Hematopoietic multipotent progenitor cell treated with erythropoietin and hydrocortisone succinate and interleukin-3 and kit ligand, for 8 days (in vitro differentiated cells): ENCODE results near the gene HOXD13.
A peak's percentile ranks its signal among the peaks of the same experiment; 100 is the strongest.

Source experiments
- DNase-seq: peaks from one replicate; pipeline ENCODE4 v3.0.0-alpha.2; 2015

Gene HOXD13

DNA sequence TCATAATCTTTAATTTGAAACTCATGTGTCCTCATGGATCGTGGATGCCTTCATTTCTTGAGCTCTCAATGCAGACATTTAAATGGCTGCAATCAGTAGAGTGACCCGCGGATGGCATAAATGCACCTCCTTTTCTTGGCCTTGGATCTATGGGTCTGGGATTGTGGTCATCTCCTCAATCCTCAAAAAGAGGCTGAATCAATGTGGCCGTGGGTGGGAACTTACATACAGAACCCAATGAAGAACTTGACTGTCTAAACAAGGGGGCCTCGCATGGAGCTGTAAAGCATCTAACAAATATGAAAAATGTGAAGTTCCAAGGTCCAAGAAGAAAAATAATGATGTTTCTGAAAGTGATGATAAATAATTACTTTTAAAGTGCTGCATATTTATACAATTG lies 2.9 kb downstream of the HOXD13 start:
- no peak for DNase-seq

DNA sequence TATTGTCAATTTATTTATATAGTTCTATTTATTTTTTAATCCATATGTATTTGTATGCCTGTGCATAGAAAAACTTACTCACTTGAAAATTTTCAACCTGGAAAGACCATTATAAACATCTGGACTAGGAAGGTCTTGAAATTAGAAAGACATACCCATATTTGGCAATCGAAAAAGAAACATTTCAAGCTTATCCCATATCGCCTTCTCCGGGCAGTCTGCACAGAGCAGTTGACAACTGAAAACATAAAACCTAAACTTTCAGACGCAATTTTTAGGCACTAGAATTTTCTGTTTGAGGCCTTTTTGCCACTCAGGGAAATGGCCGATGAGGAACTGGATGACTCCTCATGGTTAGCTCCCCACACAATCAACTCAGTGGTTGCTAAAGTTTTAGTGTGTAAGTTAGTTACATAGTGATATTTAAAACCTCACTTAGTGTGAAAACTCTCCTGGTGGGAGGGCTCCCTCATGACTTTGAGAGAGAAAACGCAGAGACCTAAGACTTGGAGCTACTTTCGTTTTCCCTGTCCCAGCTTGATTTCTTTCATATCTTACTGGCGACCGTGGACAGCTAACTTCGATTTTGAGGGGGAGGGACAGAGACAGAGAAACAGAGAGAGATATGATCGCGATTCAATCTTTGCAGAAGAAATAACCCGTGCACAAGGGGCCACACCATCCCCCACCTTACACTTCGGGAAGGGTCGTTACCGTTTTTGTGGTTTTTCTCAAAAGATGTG lies 3.9 kb downstream of the HOXD13 start:
- no peak for DNase-seq

DNA sequence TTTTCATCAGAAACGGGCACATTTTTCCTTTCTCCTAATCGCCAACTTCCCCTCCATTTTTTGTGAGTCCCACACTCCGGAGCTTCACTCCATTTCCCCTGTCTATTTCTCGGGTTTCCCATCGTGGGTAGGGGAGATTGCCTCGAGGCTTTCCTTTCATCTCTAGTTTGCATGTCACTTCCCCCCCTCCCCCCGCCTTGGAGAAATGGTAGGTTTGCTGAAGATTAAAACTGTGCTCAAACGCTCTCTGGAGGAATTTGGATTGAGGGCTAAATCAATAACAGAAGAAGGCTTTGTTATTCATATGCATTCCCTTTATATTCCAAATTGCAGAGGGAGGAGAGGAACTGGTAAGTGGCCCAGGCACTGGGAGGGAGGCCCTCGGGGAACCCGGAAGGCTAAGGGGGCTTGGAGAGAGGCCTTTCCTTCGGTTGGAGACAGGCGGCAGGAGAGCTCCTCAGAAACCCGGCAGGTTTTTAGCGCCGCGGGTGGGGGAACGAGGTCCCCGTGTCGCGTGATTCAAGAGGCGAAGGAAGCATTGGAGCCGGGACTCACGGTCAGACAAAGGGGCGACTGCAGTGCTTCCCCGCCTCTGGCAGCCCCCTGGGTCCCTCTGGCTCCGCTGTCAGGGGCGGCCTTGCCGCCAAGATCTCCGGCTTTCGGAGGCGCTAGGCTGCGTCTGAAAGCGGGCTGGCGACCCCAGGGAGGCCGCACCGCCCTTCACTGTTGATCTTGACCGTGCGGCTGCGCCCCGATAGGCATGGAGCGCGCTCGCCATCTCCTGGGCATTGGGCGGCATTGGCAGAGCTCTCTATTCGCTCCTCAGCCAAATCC lies 4.7 kb downstream of the HOXD13 start:
- DNase-seq, result peak; percentile 67

DNA sequence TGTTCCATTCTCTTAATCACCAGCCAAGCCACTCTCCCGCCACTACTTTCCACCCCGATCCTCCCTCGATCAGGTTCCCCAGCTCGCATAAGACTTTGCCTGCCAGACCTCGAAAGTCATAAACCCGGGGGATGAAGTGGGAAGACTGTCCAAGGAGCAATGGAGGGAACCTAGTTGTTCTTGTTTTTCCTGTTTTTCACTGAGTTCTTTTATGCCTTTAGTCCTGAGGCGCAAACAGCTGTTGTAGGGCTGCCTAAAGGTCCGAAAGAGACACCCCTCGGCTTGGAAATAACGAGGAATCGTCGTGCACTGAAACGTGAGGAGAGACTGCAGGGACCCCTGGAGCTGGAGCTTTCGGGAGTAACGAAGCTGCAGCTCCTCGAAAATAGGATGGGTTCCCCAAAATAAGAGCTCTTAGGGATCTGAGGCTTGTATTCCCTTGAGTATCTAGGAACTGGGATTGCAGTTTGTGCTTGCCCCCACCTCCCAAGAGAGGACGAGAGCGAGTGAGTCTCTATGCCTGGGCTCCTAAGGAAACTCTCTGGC lies 5.4 kb downstream of the HOXD13 start:
- DNase-seq, result no peak

DNA sequence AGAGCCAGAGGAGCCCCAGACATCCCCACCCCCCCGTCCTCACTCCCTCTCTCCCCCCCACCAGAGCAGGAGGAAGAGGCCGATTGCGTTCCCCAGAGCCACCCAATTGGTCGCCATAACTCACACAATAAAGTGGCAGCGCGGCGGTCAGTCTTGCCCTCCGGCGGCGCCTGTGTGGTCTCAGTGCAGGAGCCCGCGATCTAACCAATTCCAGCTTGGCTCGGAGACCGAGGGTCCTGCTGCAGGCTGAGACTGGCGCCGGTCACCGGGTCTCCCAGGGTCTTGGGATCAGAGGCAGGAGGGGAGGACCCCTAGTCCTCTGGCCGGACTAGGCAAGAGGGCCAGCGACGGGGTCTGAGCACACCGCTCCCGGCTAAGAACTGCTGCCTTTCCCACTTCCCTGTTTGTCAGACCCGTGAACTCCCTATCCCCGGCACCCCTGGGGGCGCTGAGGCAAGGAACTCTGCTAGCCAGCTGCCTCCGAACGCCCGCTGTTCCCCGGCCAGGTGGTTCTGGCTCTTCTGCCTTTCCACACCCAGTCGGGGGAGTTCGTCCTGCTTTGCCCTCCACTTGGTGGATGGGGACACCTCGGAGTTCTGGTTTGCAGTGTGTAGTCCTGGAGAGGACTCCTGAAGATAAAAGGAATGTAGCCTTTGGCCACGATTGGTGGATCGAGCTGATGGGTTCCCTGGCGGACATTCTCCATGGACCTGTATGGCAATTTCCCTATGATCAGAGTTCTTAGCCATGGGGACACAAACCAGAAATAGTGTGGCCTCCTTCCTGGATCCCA lies 6.0 kb downstream of the HOXD13 start:
- DNase-seq, result no peak

DNA sequence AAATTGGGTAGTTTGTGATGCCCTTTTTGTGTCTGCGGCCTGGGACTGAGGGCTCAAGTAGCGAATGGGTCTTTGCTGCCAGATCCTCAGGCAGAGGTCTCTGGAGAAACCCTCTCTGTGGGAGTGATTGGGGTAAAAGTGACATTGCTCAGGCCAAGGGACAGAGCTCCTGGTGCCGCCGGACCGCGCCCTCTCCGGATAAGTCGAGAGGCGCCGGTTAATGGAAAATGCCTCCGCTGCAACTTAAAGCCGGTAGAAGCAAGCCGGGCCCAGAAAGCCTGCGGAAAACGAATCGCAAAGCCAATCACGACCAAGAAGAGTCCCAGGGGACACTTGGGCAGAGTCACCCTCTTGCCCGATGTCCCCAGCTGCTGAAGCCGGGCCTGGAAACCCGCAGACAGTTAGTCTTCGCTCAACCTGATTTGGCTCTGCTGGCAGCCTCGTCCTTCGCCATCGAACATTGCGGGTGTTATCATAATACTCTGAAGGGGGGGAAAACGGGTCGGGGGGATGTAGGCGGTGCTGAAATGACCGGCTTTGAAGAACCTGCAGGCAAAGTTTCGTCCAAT lies 6.7 kb downstream of the HOXD13 start:
- DNase-seq, result no peak

DNA sequence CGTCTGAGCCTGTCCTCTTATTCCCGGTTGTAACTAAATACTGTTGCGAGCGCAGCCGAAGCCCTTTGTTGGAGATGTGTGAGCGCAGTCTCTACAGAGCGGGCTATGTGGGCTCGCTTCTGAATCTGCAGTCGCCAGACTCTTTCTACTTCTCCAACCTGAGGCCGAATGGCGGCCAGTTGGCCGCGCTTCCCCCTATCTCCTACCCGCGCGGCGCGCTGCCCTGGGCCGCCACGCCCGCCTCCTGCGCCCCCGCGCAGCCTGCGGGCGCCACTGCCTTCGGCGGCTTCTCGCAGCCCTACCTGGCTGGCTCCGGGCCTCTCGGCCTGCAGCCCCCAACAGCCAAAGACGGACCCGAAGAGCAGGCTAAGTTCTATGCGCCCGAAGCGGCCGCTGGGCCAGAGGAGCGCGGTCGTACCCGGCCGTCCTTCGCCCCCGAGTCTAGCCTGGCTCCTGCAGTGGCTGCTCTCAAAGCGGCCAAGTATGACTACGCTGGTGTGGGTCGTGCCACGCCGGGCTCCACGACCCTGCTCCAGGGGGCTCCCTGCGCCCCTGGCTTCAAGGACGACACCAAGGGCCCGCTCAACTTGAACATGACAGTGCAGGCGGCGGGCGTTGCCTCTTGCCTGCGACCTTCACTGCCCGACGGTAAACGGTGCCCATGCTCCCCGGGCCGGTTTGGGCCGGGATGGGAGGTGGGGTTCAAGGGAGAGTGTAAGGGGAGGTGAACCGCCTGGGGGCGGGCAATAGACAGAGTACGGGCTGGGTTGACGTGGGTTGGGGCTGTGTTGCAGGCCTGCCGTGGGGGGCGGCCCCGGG lies 7.4 kb downstream of the HOXD13 start, which contains the start of gene HOXD12:
TSS of gene HOXD12 (plus strand) at position 68 of the 819 bp plus-strand sequence. CDS start at position 75, 7 bp downstream.
- DNase-seq, result no peak

DNA sequence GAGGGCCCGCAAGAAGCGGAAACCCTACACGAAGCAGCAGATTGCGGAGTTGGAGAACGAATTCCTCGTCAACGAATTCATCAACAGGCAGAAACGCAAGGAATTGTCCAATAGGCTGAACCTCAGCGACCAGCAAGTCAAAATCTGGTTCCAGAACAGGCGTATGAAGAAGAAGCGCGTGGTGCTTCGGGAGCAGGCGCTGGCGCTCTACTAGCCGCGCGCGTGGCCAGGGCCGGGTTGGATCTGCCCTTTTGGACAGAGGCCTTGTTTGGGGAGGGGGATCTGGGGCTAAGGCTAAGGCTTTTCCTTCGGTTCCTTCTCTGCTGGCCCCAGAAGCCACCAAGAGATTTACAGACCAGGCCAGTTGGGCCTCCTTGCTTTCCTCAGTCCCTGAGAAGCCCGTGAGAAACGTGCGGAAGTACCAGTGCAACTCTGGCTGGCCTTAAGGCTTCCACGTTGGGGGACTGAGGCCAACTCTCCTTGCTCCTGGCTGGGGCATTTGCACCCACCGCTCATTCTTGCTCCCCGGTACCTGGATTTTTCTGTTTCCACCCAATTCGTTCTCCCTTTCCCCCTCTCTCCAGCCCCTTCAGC lies 8.1 kb downstream of the HOXD13 start:
- no peak for DNase-seq

DNA sequence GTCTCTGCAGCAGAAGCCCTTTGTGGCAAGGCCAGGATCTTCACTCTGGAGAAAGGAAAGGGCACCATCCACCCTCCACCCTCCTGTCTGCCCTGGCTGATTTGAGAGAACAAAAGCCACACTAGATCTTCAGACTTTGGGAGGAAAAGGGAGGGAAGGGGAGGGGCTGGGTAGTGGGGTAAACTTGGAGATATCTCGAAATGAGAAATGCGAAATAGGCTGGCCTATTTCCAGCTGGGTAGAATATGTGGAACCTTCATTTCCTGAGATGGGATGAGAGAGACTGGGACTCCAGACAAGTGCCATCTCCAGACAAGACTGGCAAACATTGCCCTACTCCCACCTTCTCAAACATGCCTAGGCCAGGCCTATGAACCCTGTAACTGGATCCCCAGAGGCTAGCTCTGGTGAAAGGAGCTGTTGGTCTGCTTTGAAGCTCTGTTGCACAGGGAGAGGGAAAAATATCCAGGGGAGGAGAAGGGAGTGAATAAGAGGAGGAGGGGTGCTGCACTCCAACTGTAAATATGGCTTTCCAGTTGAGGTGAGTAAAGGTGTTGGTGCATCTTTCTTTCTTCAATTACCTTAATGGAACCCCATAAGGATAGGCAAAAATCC lies 8.8 kb downstream of the HOXD13 start:
- DNase-seq, result no peak

DNA sequence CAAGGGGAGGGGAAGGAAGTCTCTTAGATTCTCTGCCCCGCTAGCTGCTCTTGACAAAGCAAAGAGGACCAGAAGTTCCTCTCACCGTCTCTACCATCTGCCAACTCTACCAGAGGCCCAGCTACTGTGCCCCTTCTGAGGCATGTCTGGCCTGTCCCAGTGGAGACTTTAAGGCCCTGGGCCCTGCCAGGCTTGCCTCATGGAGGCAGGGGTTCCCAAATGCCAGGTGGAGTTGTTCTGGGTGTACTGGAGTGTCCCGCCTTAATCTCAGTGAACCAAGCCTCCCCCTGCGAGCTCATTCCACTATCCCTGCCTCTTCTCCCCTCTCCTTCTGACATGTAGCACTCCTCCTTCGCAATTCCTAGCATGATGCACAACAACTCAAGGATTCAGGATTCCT lies 9.3 kb downstream of the HOXD13 start:
- no peak for DNase-seq

DNA sequence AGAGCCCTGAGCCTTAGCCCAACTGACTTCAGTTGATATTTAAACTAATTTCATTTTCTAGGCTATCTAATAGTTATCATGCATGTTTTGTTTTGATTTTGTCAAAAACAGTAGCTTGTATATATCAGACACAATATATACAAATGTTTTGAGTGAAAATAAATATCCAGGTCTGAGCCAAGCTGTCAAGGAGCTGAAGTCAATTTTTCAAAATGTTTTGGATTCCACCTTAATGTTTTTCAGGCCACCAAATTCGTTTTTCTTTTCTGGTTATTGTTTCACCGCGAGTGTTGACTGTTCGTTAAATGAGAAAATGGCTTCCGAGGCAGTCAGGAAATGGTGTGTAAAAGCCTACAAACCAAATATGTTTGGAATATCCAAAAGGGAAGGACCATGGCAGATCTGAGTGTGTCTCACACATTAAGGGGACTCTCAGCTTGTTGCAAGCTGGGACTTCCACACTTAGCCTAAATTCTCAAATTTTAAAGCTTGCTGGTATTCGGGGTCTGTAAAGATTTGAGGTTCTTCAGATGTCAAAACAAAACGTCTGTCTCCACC lies 9.9 kb downstream of the HOXD13 start:
- DNase-seq, result no peak

DNA sequence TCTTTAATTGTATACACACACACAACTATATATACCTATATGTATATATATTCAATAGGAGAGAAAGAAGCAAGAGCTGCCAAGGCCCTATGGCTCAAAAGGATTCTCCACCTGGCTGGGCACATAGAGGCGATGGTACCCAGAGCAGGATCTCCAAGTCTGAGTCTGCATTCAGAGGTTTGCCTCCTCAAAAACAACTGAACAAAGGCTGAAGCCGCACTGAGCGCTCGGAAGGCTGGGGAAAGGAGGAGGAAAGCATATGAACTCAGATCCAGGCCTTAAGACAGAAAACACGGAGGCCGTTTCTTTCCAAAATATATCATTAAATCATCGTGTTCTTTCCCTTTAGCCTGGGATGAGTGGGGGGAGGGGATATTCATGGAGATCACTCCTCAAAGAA lies 10.7 kb downstream of the HOXD13 start:
- DNase-seq, result no peak

DNA sequence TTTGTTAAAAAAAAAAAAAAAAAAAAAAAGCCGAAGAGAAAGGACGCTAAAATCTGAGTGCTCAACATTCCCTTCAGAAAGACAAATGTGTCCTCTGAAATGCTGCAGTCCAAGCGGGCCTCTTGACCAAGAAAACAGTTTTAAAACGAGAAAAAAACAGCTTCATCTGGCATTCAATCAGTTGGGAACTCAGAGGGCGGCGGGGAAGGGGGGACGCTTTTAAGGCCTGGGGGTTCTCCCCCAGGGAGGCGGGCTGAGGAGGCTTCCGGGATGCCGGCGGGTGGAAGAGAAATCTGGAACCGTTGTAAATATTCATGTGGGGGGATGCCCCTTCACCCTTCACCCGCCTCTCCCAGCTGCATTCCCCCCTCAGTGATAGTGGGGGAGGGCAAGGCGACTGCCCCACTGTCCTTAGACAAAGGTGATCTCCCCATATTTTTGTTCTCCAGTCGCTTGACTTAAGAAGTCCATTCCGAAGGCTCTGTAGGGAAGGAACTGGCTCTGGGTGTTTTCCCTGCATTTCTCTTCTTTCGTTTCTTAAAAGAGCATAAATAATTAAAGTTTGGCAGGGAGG lies 11.3 kb downstream of the HOXD13 start:
- no peak for DNase-seq

DNA sequence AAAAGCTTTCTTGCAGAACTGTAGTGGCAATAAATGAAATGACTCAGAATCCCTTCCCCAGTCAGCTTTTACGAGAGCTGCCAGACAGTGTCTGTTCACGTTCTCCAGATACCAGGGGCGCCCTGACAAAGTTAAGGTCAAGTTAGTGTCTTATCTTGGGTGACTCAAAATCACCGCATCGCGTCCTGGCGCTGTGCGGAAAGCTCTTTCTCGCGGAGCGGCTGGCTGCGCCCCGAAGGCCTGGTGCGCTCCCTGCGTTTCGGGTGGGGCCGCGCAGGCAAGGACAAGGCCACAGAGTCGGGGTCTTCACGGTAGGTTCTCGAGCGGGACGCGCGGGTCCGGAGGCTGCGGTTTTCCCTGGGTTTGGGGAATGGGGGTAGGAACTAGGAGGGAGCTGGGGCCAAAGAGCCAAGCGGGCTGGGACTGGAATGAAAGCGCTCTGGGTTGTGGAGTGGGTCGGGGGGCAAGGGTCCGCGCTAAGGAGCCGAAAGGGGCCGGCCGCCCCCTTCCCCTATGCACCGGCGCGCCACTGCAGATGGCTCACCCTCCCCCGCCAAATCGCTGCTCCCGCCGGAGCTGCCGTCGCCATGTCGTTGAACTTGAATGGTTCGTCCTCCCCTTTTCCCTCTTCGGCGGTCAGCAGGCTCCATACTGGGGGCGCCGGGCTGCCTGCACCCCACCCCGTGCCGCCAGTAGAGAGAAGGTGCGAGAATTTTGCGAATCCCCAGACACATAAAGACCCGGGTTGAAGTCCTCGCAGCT lies 12.0 kb downstream of the HOXD13 start:
- no peak for DNase-seq

DNA sequence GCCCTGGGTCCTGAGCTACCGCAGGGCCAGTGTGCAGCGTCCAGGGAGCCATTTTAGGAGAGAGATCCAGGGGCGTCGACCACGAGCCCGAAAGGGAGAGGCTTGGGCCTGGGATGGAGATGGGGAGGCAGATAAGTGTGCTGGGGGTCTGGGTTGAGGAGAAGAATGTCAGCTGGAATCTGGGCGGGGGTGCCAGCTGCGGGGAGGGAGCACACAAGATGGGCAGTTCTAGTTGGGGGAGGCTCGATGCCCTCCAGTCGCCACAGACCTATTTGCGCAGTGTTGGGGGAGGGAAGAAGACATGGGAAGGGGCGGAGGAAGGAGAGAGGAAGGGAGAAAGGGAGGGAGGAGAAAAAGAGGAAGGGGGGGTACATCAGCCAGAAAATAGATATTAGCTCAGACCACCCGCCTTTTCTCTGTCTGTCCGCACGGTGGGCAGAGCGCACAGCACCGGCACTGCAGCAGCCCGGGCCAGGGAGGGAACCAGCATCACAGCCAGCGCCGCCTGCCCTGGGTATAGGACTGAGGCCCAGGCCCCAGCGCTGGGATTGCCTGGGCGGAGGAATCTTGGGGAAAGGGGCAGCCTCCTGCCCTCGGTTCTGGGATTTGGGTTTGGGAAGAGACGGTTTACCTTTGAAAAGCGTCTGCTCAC lies 12.7 kb downstream of the HOXD13 start:
- DNase-seq, result no peak

DNA sequence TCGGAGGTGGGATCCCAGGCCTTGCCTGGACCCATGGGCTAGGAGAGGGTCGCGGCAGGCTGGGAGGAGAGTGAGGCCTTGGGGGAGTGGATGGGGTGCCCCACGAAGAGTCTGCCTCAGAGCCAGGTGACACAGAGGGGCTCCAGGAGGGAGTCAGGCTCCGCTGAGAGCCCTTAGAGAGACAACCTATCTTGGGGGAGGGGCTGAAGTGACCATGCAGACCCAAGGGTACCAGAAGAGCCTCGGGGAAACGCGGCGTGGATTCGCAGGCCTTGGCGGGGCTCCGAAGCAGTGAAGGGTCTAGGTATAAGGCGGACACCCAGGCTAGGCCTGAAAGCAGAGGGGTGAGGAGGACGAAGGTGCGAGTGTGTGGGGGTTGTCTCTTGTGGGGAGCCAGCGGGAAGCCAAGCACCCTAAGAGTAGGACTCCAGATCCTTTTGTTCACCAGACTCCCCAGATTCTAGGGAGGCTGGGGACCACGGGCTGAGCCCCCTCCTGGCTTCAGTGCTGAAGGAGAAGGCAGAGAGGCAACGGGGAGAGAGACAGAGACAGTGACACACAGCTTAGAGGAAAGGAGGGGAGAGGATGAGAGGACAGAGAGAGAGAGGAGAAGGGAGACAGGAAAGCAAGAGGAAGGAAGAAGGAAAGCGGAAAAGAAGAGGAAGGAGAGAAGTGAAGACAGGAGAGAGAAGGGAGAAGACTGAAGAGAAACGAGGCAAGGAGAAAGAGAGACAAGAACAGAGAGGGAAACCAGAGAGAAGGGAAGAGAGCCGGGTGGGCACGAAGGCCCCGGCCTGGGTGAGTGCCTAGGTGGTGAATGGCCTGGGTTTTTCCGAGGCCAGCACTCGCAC lies 13.4 kb downstream of the HOXD13 start:
- DNase-seq, result no peak

DNA sequence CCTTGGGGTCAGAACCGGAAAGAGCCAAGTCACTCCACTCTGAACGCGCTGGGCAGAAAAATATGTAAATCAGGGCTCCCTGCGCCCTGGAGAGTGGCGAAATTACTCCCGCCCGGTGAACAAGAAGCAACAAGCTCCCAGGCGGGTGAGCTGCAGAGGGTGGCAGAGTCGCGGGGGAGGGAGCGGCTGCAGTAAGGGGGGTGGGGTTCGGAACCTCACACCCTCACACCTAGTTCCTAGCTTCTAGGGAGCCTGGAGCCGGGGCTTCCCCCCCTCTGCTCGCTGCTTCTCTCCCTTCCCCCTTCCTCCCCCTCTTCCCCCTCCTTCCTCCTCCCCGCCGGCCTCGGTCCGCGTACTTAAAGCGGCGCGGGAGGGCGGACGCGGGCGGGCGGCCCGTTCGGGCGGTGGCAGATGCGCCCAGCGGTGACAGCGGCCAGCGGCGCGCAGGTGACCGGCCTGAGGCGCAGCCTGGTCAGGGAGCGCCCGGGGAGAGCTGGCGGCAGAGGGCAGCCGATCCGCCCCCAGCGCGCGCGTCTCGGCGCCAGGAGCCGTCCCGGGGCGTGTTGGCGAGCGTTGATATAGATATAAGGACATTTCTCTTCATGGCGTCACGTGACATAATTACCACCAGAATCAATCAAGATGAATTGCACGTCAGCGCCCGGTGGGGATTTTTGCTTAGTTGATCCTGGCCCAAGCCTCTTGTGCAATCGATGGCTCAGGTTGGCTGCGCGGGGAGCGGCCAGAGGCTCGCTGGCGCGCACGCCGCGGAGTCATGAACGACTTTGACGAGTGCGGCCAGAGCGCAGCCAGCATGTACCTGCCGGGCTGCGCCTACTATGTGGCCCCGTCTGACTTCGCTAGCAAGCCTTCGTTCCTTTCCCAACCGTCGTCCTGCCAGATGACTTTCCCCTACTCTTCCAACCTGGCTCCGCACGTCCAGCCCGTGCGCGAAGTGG lies 14.3 kb downstream of the HOXD13 start, which contains the start of gene HOXD11:
TSS of gene HOXD11 (plus strand) at position 700 of the 959 bp plus-strand sequence. CDS start at position 776, 76 bp downstream.
- no peak for DNase-seq
